ENCODE measurements around the gene PTPRD.

GRCh38 chr9:8812888-8813287 lies 1799.9 kb downstream of the PTPRD start:
- TF ChIP-seq CTCF (conservative IDR thresholded peaks at IDR 0.05 in 1 of 2, IDR thresholded peaks at IDR 0.05 in 1 of 2; ENCODE audit: extremely low read depth in 1 of 2, insufficient read depth in 1 of 2, low read depth in 1 of 2, low read length in 2 of 2) (no peak), EZH2 (IDR thresholded peaks at IDR 0.05; ENCODE audit: borderline replicate concordance, low read length) (no peak)
